ENCODE data around the gene UNC93B1. TPM values are rescaled to one million over a fixed set of nuclear protein-coding genes. Genes with fewer than 3 reads are reported as not detected.

Gene UNC93B1
- polyA plus RNA-seq (2013) = 6.6 and 7.0 TPM in 2 replicates

GRCh38 chr11:68003846-68004550, at the start of gene UNC93B1:
Gene UNC93B1 (minus strand): TSS chr11:68004097. CDS start chr11:68004043, 54 bp downstream.
- Histone ChIP-seq H3K4me3 (ENCODE audit: low read depth, low read length) (peak within 1 kb of the TSS; percentile 74), H3K4me2 (ENCODE audit: low read length) (peak within 1 kb of the TSS; percentile 77), H3K27ac (ENCODE audit: low read depth, low read length) (no peak within 1 kb of the TSS), H2BK12ac (ENCODE audit: low read length) (no peak within 1 kb of the TSS), H3K79me2 (ENCODE audit: control insufficient read depth, insufficient read depth, low read length, poor library complexity) (no peaks in the 10 kb centered on the region), H3K79me1 (ENCODE audit: low read length) (peaks cover 2% of the 10 kb centered on the region), H2BK5ac (ENCODE audit: low read depth, low read length, poor library complexity) (peak within 1 kb of the TSS; percentile 32), H4K12ac (ENCODE audit: low read depth, low read length) (no peak within 1 kb of the TSS), H4K91ac (ENCODE audit: low read depth, low read length) (no peak within 1 kb of the TSS), H2AFZ (ENCODE audit: insufficient read depth, low read length, poor library complexity) (peak within 1 kb of the TSS; percentile 17), H3K23ac (ENCODE audit: low read length) (no peak within 1 kb of the TSS), H4K8ac (ENCODE audit: low read depth, low read length) (peak within 1 kb of the TSS; percentile 50), H3K4me1 (ENCODE audit: control insufficient read depth in 1 of 2, insufficient read depth in 2 of 2, low read length in 2 of 2) (peaks cover 0 to 12% of the 10 kb centered on the region in 2 experiments), H3K27me3 (ENCODE audit: insufficient read depth, low read length) (no peaks in the 10 kb centered on the region), H3K9ac (ENCODE audit: low read length) (no peak within 1 kb of the TSS), H3K4ac (ENCODE audit: low read depth, low read length) (peak within 1 kb of the TSS; percentile 60), H2AK5ac (ENCODE audit: low read length) (peak within 1 kb of the TSS; percentile 17), H3K14ac (ENCODE audit: low read length) (peak within 1 kb of the TSS; percentile 61), H3K36me3 (ENCODE audit: control insufficient read depth in 1 of 2, insufficient read depth in 2 of 2, low read length in 2 of 2) (no peaks in the 10 kb centered on the region), H3K9me3 (ENCODE audit: insufficient read depth, low read depth, low read length) (peaks cover 1% of the 10 kb centered on the region), H3K18ac (ENCODE audit: low read length) (peak within 1 kb of the TSS; percentile 76), H2BK120ac (ENCODE audit: insufficient read depth, low read length, poor library complexity) (no peak within 1 kb of the TSS)
- DNase-seq = peak; percentile 78
- no CpG with 5 or more reads among the region's 64 CpGs for WGBS (ENCODE audit: extremely low coverage, insufficient coverage, insufficient read length)

GRCh38 chr11:68053117-68053516, 49.2 kb upstream of the UNC93B1 start:
- Histone ChIP-seq H3K27ac (ENCODE audit: low read depth, low read length) (no peak overlapping the region), H3K4me2 (ENCODE audit: low read length) (no peak overlapping the region), H2BK120ac (ENCODE audit: insufficient read depth, low read length, poor library complexity) (no peak overlapping the region), H3K14ac (ENCODE audit: low read length) (no peak overlapping the region), H3K9me3 (ENCODE audit: insufficient read depth, low read depth, low read length) (no peaks in the 10 kb centered on the region), H3K4ac (ENCODE audit: low read depth, low read length) (no peak overlapping the region), H3K79me1 (ENCODE audit: low read length) (no peaks in the 10 kb centered on the region), H4K8ac (ENCODE audit: low read depth, low read length) (no peak overlapping the region), H3K23ac (ENCODE audit: low read length) (no peak overlapping the region), H4K91ac (ENCODE audit: low read depth, low read length) (no peak overlapping the region), H3K79me2 (ENCODE audit: control insufficient read depth, insufficient read depth, low read length, poor library complexity) (no peaks in the 10 kb centered on the region), H3K36me3 (ENCODE audit: control insufficient read depth in 1 of 2, insufficient read depth in 2 of 2, low read length in 2 of 2) (peaks cover 55 to 58% of the 10 kb centered on the region in 2 experiments), H2AFZ (ENCODE audit: insufficient read depth, low read length, poor library complexity) (no peak overlapping the region), H2AK5ac (ENCODE audit: low read length) (no peak overlapping the region), H3K18ac (ENCODE audit: low read length) (no peak overlapping the region), H3K9ac (ENCODE audit: low read length) (no peak overlapping the region), H3K4me3 (ENCODE audit: low read depth, low read length) (no peak overlapping the region), H3K27me3 (ENCODE audit: insufficient read depth, low read length) (no peaks in the 10 kb centered on the region), H2BK5ac (ENCODE audit: low read depth, low read length, poor library complexity) (no peak overlapping the region), H4K12ac (ENCODE audit: low read depth, low read length) (no peak overlapping the region), H2BK12ac (ENCODE audit: low read length) (no peak overlapping the region), H3K4me1 (ENCODE audit: control insufficient read depth in 1 of 2, insufficient read depth in 2 of 2, low read length in 2 of 2) (no peaks in the 10 kb centered on the region)
- no CpG with 5 or more reads among the region's 9 CpGs for WGBS (ENCODE audit: extremely low coverage, insufficient coverage, insufficient read length)
- DNase-seq = no peak

- no peaks in the 10 kb centered on the region for H3K79me2 ChIP-seq (ENCODE audit: control insufficient read depth, insufficient read depth, low read length, poor library complexity)
- no peak overlapping the region for H3K4me3 ChIP-seq (ENCODE audit: low read depth, low read length)
- H3K27me3 ChIP-seq (ENCODE audit: insufficient read depth, low read length) = no peaks in the 10 kb centered on the region
- no peak overlapping the region for H3K23ac ChIP-seq (ENCODE audit: low read length)
- no peak for DNase-seq
- H3K79me1 ChIP-seq (ENCODE audit: low read length) = no peaks in the 10 kb centered on the region
- no peak overlapping the region for H2BK120ac ChIP-seq (ENCODE audit: insufficient read depth, low read length, poor library complexity)
- H3K36me3 ChIP-seq (ENCODE audit: control insufficient read depth in 1 of 2, insufficient read depth in 2 of 2, low read length in 2 of 2) = peaks cover 59 to 62% of the 10 kb centered on the region in 2 experiments
- H3K9ac ChIP-seq (ENCODE audit: low read length) = no peak overlapping the region
- no peak overlapping the region for H3K4me2 ChIP-seq (ENCODE audit: low read length)
- H3K9me3 ChIP-seq (ENCODE audit: insufficient read depth, low read depth, low read length) = no peaks in the 10 kb centered on the region
- no peak overlapping the region for H4K8ac ChIP-seq (ENCODE audit: low read depth, low read length)
- no peak overlapping the region for H4K91ac ChIP-seq (ENCODE audit: low read depth, low read length)
- H3K18ac ChIP-seq (ENCODE audit: low read length) = no peak overlapping the region
- no peak overlapping the region for H3K4ac ChIP-seq (ENCODE audit: low read depth, low read length)
- no peak overlapping the region for H2AK5ac ChIP-seq (ENCODE audit: low read length)
- no peak overlapping the region for H2BK5ac ChIP-seq (ENCODE audit: low read depth, low read length, poor library complexity)
- H3K27ac ChIP-seq (ENCODE audit: low read depth, low read length) = no peak overlapping the region
- H2BK12ac ChIP-seq (ENCODE audit: low read length) = no peak overlapping the region
- H4K12ac ChIP-seq (ENCODE audit: low read depth, low read length) = no peak overlapping the region
- WGBS (ENCODE audit: extremely low coverage, insufficient coverage, insufficient read length) = no CpG with 5 or more reads among the region's 15 CpGs
- no peaks in the 10 kb centered on the region for H3K4me1 ChIP-seq (ENCODE audit: control insufficient read depth in 1 of 2, insufficient read depth in 2 of 2, low read length in 2 of 2)
- H2AFZ ChIP-seq (ENCODE audit: insufficient read depth, low read length, poor library complexity) = no peak overlapping the region
- H3K14ac ChIP-seq (ENCODE audit: low read length) = no peak overlapping the region
Observed at GRCh38 chr11:68052137-68052873, 48.4 kb upstream of the UNC93B1 start.

- Histone ChIP-seq H3K9me3 (ENCODE audit: insufficient read depth, low read depth, low read length) (no peaks in the 10 kb centered on the region), H3K23ac (ENCODE audit: low read length) (no peak overlapping the region), H3K4me2 (ENCODE audit: low read length) (no peak overlapping the region), H4K8ac (ENCODE audit: low read depth, low read length) (no peak overlapping the region), H2BK5ac (ENCODE audit: low read depth, low read length, poor library complexity) (no peak overlapping the region), H3K18ac (ENCODE audit: low read length) (no peak overlapping the region), H4K91ac (ENCODE audit: low read depth, low read length) (no peak overlapping the region), H3K27ac (ENCODE audit: low read depth, low read length) (no peak overlapping the region), H3K4me1 (ENCODE audit: control insufficient read depth in 1 of 2, insufficient read depth in 2 of 2, low read length in 2 of 2) (no peaks in the 10 kb centered on the region), H3K4ac (ENCODE audit: low read depth, low read length) (no peak overlapping the region), H3K79me2 (ENCODE audit: control insufficient read depth, insufficient read depth, low read length, poor library complexity) (no peaks in the 10 kb centered on the region), H3K4me3 (ENCODE audit: low read depth, low read length) (no peak overlapping the region), H3K14ac (ENCODE audit: low read length) (no peak overlapping the region), H3K36me3 (ENCODE audit: control insufficient read depth in 1 of 2, insufficient read depth in 2 of 2, low read length in 2 of 2) (peaks cover 60 to 61% of the 10 kb centered on the region in 2 experiments), H2BK120ac (ENCODE audit: insufficient read depth, low read length, poor library complexity) (no peak overlapping the region), H2BK12ac (ENCODE audit: low read length) (no peak overlapping the region), H3K9ac (ENCODE audit: low read length) (no peak overlapping the region), H4K12ac (ENCODE audit: low read depth, low read length) (no peak overlapping the region), H2AFZ (ENCODE audit: insufficient read depth, low read length, poor library complexity) (no peak overlapping the region), H2AK5ac (ENCODE audit: low read length) (no peak overlapping the region), H3K27me3 (ENCODE audit: insufficient read depth, low read length) (no peaks in the 10 kb centered on the region), H3K79me1 (ENCODE audit: low read length) (no peaks in the 10 kb centered on the region)
- DNase-seq = no peak
- no CpG with 5 or more reads among the region's 14 CpGs for WGBS (ENCODE audit: extremely low coverage, insufficient coverage, insufficient read length)
Observed at GRCh38 chr11:68051191-68052136, 47.6 kb upstream of the UNC93B1 start.

All from trophoblast cell (in vitro differentiated cells and primary cell).